H9 (cell line): ENCODE measurements around the gene LGR5. TPM values are rescaled to one million over a fixed set of nuclear protein-coding genes. Genes with fewer than 3 reads are reported as not detected.

Experiments
- DNase-seq: peaks from one replicate; pipeline ENCODE4 v3.0.0-alpha.2; 2017
- H2AFZ ChIP-seq: one replicate; pipeline ENCODE4 v1.6.1; 2013; ENCODE audit warnings: mild to moderate bottlenecking, low read length, control low read depth, moderate library complexity
- H2AK5ac ChIP-seq: 2 replicates; pipeline ENCODE4 v1.6.1; 2013; ENCODE audit warnings: low read length, control low read depth, mixed read lengths; ENCODE audit not compliant: insufficient read length
- H2BK120ac ChIP-seq: one replicate; pipeline ENCODE4 v1.6.1; 2013; ENCODE audit warnings: low read depth, mild to moderate bottlenecking, low read length, control low read depth, inconsistent platforms; ENCODE audit not compliant: poor library complexity, severe bottlenecking
- H2BK12ac ChIP-seq: 2 replicates; pipeline ENCODE4 v1.6.1; 2013; ENCODE audit warnings: low read length, control low read depth, mixed read lengths, low read depth; ENCODE audit not compliant: insufficient read length
- H2BK15ac ChIP-seq: 2 replicates; pipeline ENCODE4 v1.6.1; 2013; ENCODE audit warnings: low read depth, low read length, control low read depth
- H2BK20ac ChIP-seq: one replicate; pipeline ENCODE4 v1.6.1; 2013; ENCODE audit warnings: low read depth, mild to moderate bottlenecking, low read length, control low read depth, inconsistent platforms; ENCODE audit not compliant: poor library complexity, severe bottlenecking
- H2BK5ac ChIP-seq: 2 replicates; pipeline ENCODE4 v1.6.1; 2013; ENCODE audit warnings: low read length, control low read depth, mixed read lengths; ENCODE audit not compliant: insufficient read length
- H3K14ac ChIP-seq: 2 replicates; pipeline ENCODE4 v1.6.1; 2013; ENCODE audit warnings: low read length, control low read depth; ENCODE audit not compliant: insufficient read depth
- H3K18ac ChIP-seq: 2 replicates; pipeline ENCODE4 v1.6.1; 2013; ENCODE audit warnings: low read depth, mild to moderate bottlenecking, mixed read lengths, low read length, control low read depth; ENCODE audit not compliant: insufficient read length
- H3K23ac ChIP-seq: 2 replicates; pipeline ENCODE4 v1.6.1; 2013; ENCODE audit warnings: low read length, control low read depth, mixed read lengths, low read depth; ENCODE audit not compliant: insufficient read length
- H3K23me2 ChIP-seq: 2 replicates; pipeline ENCODE4 v1.6.1; 2013; ENCODE audit warnings: low read depth, mild to moderate bottlenecking, mixed read lengths, low read length, control low read depth; ENCODE audit not compliant: insufficient read length, poor library complexity, severe bottlenecking
- H3K27ac ChIP-seq: 2 replicates; pipeline ENCODE4 v1.5.1; 2013; ENCODE audit warnings: low read length, control low read depth, mixed read lengths, low read depth; ENCODE audit not compliant: insufficient read length
- H3K27me3 ChIP-seq: 2 replicates; pipeline ENCODE4 v1.6.1; 2013; ENCODE audit warnings: low read length, control low read depth, inconsistent platforms; ENCODE audit not compliant: insufficient read depth
- H3K4ac ChIP-seq: 2 replicates; pipeline ENCODE4 v1.6.1; 2013; ENCODE audit warnings: low read depth, mild to moderate bottlenecking, control low read depth, inconsistent platforms, low read length, moderate library complexity
- H3K4me1 ChIP-seq: 2 replicates; pipeline ENCODE4 v1.6.1; 2013; ENCODE audit warnings: low read length, control low read depth, inconsistent platforms; ENCODE audit not compliant: insufficient read depth
- H3K4me2 ChIP-seq: 2 replicates; pipeline ENCODE4 v1.6.1; 2013; ENCODE audit warnings: low read length, control low read depth, mixed read lengths; ENCODE audit not compliant: insufficient read length, insufficient read depth
- H3K56ac ChIP-seq: 2 replicates; pipeline ENCODE4 v1.6.1; 2013; ENCODE audit warnings: low read depth, mild to moderate bottlenecking, mixed read lengths, low read length, control low read depth; ENCODE audit not compliant: insufficient read length
- H3K79me1 ChIP-seq: 2 replicates; pipeline ENCODE4 v1.6.1; 2013; ENCODE audit warnings: low read depth, mild to moderate bottlenecking, moderate library complexity, low read length, control low read depth, inconsistent platforms; ENCODE audit not compliant: insufficient read depth, poor library complexity, severe bottlenecking
- H3K79me2 ChIP-seq: 2 replicates; pipeline ENCODE4 v1.6.1; 2013; ENCODE audit warnings: low read length, control low read depth, inconsistent platforms; ENCODE audit not compliant: insufficient read depth
- H3K9ac ChIP-seq: 2 replicates; pipeline ENCODE4 v1.6.1; 2013; ENCODE audit warnings: low read length, control low read depth, mixed read lengths; ENCODE audit not compliant: insufficient read length; ENCODE audit errors: extremely low read depth
- H3K9me3 ChIP-seq: one replicate; pipeline ENCODE4 v1.6.1; 2013; ENCODE audit warnings: low read depth, low read length, inconsistent platforms; ENCODE audit not compliant: control insufficient read depth
- H3T11ph ChIP-seq: one replicate; pipeline ENCODE4 v1.6.1; 2013; ENCODE audit warnings: mild to moderate bottlenecking, low read length, control low read depth, inconsistent platforms
- H4K20me1 ChIP-seq: one replicate; pipeline ENCODE4 v1.6.1; 2013; ENCODE audit not compliant: control insufficient read depth, insufficient read length, insufficient read depth
- H4K5ac ChIP-seq: 2 replicates; pipeline ENCODE4 v1.6.1; 2013; ENCODE audit warnings: low read depth, mild to moderate bottlenecking, mixed read lengths, low read length, control low read depth; ENCODE audit not compliant: insufficient read length
- H4K8ac ChIP-seq: replicated peaks from 2 replicates; pipeline ENCODE4 v1.6.1; 2013; ENCODE audit warnings: low read length, control low read depth, mixed read lengths, low read depth; ENCODE audit not compliant: insufficient read length
- H4K91ac ChIP-seq: 2 replicates; pipeline ENCODE4 v1.6.1; 2013; ENCODE audit warnings: low read depth, mild to moderate bottlenecking, moderate library complexity, mixed read lengths, low read length, control low read depth; ENCODE audit not compliant: insufficient read length
- H3K27ac Mint-ChIP-seq, 3 experiments: 2 replicates in 2 of 3; 3 replicates in 1 of 3; pipeline ENCODE4 v1.8.0; 2020 to 2021; ENCODE audit warnings: mixed read lengths in 3 of 3, mild to moderate bottlenecking in 1 of 3, moderate library complexity in 1 of 3
- H3K27me3 Mint-ChIP-seq: 2 replicates; pipeline ENCODE4 v1.8.0; 2021; ENCODE audit warnings: low read depth, mild to moderate bottlenecking, moderate library complexity, mixed read lengths
- H3K36me3 Mint-ChIP-seq, 3 experiments: 2 replicates in 2 of 3; 3 replicates in 1 of 3; pipeline ENCODE4 v1.8.0; 2020 to 2021; ENCODE audit warnings: low read depth in 3 of 3, mixed read lengths in 3 of 3; ENCODE audit not compliant: insufficient read depth in 1 of 3
- H3K4me1 Mint-ChIP-seq, 2 experiments: 2 replicates each; pipeline ENCODE4 v1.8.0; 2020; ENCODE audit warnings: mixed read lengths in 2 of 2
- H3K4me3 Mint-ChIP-seq, 2 experiments: 2 replicates in 1 of 2; 3 replicates in 1 of 2; pipeline ENCODE4 v1.8.0; 2020 to 2021; ENCODE audit warnings: mild to moderate bottlenecking in 2 of 2, mixed read lengths in 2 of 2, moderate library complexity in 1 of 2
- H3K9me3 Mint-ChIP-seq, 2 experiments: 2 replicates in 1 of 2; 3 replicates in 1 of 2; pipeline ENCODE4 v1.8.0; 2020; ENCODE audit warnings: mild to moderate bottlenecking in 2 of 2, mixed read lengths in 2 of 2, moderate library complexity in 1 of 2
- WGBS: extraction: QIAGEN DNeasy Blood & Tissue Kit; methylation state at CpG from one replicate; pipeline ENCODE4 v1.1.7; 2013; ENCODE audit warnings: missing lambda C conversion rate, low lambda C conversion rate, mixed read lengths; ENCODE audit not compliant: insufficient read length; ENCODE audit errors: extremely low coverage; 5-methylcytosine and 5-hydroxymethylcytosine counted together
- total RNA-seq: library from RNA; stranded (reverse); gene quantifications from 2 replicates; pipeline ENCODE4 v1.2.1, GENCODE V29; 2021
- TF ChIP-seq, protein P1 (sequence below): fragments of 200-600 bp; sonication (generic); conservative IDR thresholded peaks from 3 replicates; pipeline ENCODE4 v1.8.0; 2021; ENCODE audit warnings: antibody characterized with exemption, mild to moderate bottlenecking

The LGR5 gene
- total RNA-seq, 1 experiment from 2014 or later: 0.09 TPM

DNA sequence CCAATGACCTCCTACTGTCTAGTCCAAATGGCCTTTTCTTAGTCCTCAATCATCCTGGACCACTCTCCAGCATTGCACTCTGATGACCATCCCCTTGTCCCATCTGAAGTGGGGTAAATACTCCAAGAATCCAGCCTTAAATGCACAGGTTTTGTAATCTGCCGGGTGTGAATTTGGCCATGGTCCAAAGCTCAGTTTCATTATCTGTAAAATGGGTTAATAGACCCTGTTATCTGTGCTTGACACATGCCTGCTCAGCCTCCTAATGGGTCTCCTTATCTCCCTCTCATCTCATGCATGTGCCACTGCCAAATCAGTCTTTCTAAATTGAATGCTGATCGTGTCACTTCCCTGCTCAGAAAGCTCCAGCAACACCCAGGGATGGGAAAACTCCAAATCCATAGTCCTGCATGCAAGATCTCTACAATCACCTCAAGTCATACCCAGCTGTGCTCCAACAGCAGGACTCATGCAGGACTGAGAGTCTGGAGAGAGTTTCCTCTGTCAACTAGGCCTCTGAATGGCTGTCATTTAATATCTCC lies 22.3 kb downstream of the LGR5 start:
- Mint-ChIP-seq H3K4me1 (peaks cover 5 to 7% of the 10 kb centered on the region in 2 experiments), H3K9me3 (no peaks in the 10 kb centered on the region), H3K27ac (no peak overlapping the region), H3K36me3 (no peaks in the 10 kb centered on the region), H3K27me3 (no peaks in the 10 kb centered on the region), H3K4me3 (no peak overlapping the region)
- Histone ChIP-seq H2BK15ac (no peak overlapping the region), H2BK12ac (no peak overlapping the region), H4K5ac (no peak overlapping the region), H2BK5ac (no peak overlapping the region), H3K4ac (no peak overlapping the region), H3K23ac (no peak overlapping the region), H3K9ac (no peak overlapping the region), H3K27me3 (no peaks in the 10 kb centered on the region), H3K9me3 (no peaks in the 10 kb centered on the region), H3K18ac (no peak overlapping the region), H4K8ac (no peak overlapping the region), H3K23me2 (no peaks in the 10 kb centered on the region), H3T11ph (no peak overlapping the region), H3K56ac (no peak overlapping the region), H3K79me1 (no peaks in the 10 kb centered on the region), H3K4me1 (no peaks in the 10 kb centered on the region), H4K20me1 (no peaks in the 10 kb centered on the region), H3K27ac (no peak overlapping the region), H3K4me2 (no peak overlapping the region), H2BK20ac (no peak overlapping the region), H2AFZ (no peak overlapping the region), H3K79me2 (no peaks in the 10 kb centered on the region), H2AK5ac (no peak overlapping the region), H2BK120ac (no peak overlapping the region), H3K14ac (no peak overlapping the region), H4K91ac (no peak overlapping the region)
- TF ChIP-seq, protein P1, sequence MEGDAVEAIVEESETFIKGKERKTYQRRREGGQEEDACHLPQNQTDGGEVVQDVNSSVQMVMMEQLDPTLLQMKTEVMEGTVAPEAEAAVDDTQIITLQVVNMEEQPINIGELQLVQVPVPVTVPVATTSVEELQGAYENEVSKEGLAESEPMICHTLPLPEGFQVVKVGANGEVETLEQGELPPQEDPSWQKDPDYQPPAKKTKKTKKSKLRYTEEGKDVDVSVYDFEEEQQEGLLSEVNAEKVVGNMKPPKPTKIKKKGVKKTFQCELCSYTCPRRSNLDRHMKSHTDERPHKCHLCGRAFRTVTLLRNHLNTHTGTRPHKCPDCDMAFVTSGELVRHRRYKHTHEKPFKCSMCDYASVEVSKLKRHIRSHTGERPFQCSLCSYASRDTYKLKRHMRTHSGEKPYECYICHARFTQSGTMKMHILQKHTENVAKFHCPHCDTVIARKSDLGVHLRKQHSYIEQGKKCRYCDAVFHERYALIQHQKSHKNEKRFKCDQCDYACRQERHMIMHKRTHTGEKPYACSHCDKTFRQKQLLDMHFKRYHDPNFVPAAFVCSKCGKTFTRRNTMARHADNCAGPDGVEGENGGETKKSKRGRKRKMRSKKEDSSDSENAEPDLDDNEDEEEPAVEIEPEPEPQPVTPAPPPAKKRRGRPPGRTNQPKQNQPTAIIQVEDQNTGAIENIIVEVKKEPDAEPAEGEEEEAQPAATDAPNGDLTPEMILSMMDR: no peak
- no peak for DNase-seq
- no CpG with 5 or more reads among the region's 2 CpGs for WGBS
